PFSK-1 (cell line): ENCODE results near the gene PUM2.

Experiments used
- FOXP2 ChIP-seq: optimal IDR thresholded peaks from 2 replicates; pipeline ENCODE3; 2011; ENCODE audit warnings: borderline replicate concordance, control low read depth, inconsistent platforms; ENCODE audit not compliant: insufficient read depth; ENCODE audit errors: extremely low read length, extremely low read depth
- POLR2AphosphoS5 ChIP-seq: IDR thresholded peaks from 2 replicates; pipeline ENCODE4 v1.6.1; 2012; ENCODE audit warnings: low read depth, mild to moderate bottlenecking, control low read depth, low read length, moderate library complexity
- REST ChIP-seq, 2 experiments: IDR thresholded peaks; 2 replicates each; pipeline versions ENCODE4 v1.6.1 to v1.8.0; 2011 to 2012; ENCODE audit warnings: low read depth in 2 of 2, low read length in 2 of 2, control low read depth in 1 of 2, inconsistent platforms in 1 of 2, mild to moderate bottlenecking in 1 of 2, moderate library complexity in 1 of 2; ENCODE audit not compliant: insufficient read depth in 1 of 2
- SIN3A ChIP-seq: IDR thresholded peaks from 2 replicates; pipeline ENCODE4 v1.6.1; 2012; ENCODE audit warnings: mild to moderate bottlenecking, low read length, moderate library complexity, borderline replicate concordance; ENCODE audit not compliant: insufficient read depth
- TAF1 ChIP-seq: IDR thresholded peaks from 2 replicates; pipeline ENCODE4 v1.6.1; 2012; ENCODE audit warnings: low read length, control low read depth, borderline replicate concordance; ENCODE audit not compliant: insufficient read depth

The PUM2 gene

GRCh38 chr2:20241973-20242726, 108.5 kb downstream of the PUM2 start:
- TF ChIP-seq REST (IDR thresholded peaks at IDR 0.05; ENCODE audit: insufficient read depth in 1 of 2, low read depth in 2 of 2, low read length in 2 of 2): no peak

- TF ChIP-seq POLR2AphosphoS5 (no peak), SIN3A (no peak), REST (IDR thresholded peaks at IDR 0.05; ENCODE audit: insufficient read depth in 1 of 2, low read depth in 2 of 2, low read length in 2 of 2) (no peak), FOXP2 (no peak)
These were observed 114.1 kb downstream of the PUM2 start for GRCh38 chr2:20236496-20236895.

GRCh38 chr2:20235655-20236305, 114.9 kb downstream of the PUM2 start:
- no peak for TF ChIP-seq FOXP2
- no peak for TF ChIP-seq POLR2AphosphoS5

GRCh38 chr2:20232837-20233207, 117.8 kb downstream of the PUM2 start:
- TF ChIP-seq TAF1 (no peak), POLR2AphosphoS5 (no peak), REST (IDR thresholded peaks at IDR 0.05; ENCODE audit: insufficient read depth in 1 of 2, low read depth in 2 of 2, low read length in 2 of 2) (no peak), SIN3A (no peak), FOXP2 (no peak)

GRCh38 chr2:20231598-20232026, 119.0 kb downstream of the PUM2 start:
- TF ChIP-seq FOXP2 (no peak), POLR2AphosphoS5 (no peak), REST (IDR thresholded peaks at IDR 0.05; ENCODE audit: insufficient read depth in 1 of 2, low read depth in 2 of 2, low read length in 2 of 2) (no peak), SIN3A (no peak), TAF1 (no peak)
